Astrocyte (in vitro differentiated cells and primary cell): ENCODE results near the gene CD8B2. TPM values are rescaled to one million over a fixed set of nuclear protein-coding genes. Genes with fewer than 3 reads are reported as not detected.
A peak's percentile ranks its signal among the peaks of the same experiment; 100 is the strongest.
"Not testable (repeated sequence)": the region's sequence is repeated elsewhere in the genome, so short reads cannot be mapped to it uniquely, and the experiment has no call there.

Source experiments
- DNase-seq: peaks from one replicate; pipeline ENCODE4 v3.0.0-alpha.2; 2010; ENCODE audit warnings: low read depth
- FAIRE-seq: peaks from 2 replicates; lab custom pipeline; 2011; peaks lifted over from hg19 to GRCh38; lab: Jason Lieb, UNC
- H2AFZ ChIP-seq: 2 replicates; pipeline ENCODE4 v1.6.0; 2012; ENCODE audit warnings: low read depth, low read length, inconsistent platforms
- H3K27ac ChIP-seq: 2 replicates; pipeline ENCODE4 v1.5.1; 2011; ENCODE audit warnings: low read depth, low read length, inconsistent platforms
- H3K27me3 ChIP-seq: 2 replicates; pipeline ENCODE4 v1.6.0; 2011; ENCODE audit warnings: low read length, inconsistent platforms; ENCODE audit not compliant: insufficient read depth
- H3K36me3 ChIP-seq: 2 replicates; pipeline ENCODE4 v1.5.1; 2011; ENCODE audit warnings: low read length, inconsistent platforms; ENCODE audit not compliant: insufficient read depth
- H3K4me1 ChIP-seq: 2 replicates; pipeline ENCODE4 v1.5.1; 2011; ENCODE audit warnings: low read length, inconsistent platforms; ENCODE audit not compliant: insufficient read depth
- H3K4me2 ChIP-seq: 2 replicates; pipeline ENCODE4 v1.6.0; 2012; ENCODE audit warnings: low read length, inconsistent platforms
- H3K4me3 ChIP-seq: 2 replicates; pipeline ENCODE4 v1.5.1; 2011; ENCODE audit warnings: low read depth, mild to moderate bottlenecking, low read length, inconsistent platforms; ENCODE audit not compliant: insufficient read depth
- H3K79me2 ChIP-seq: 2 replicates; pipeline ENCODE4 v1.6.0; 2012; ENCODE audit warnings: mild to moderate bottlenecking, low read length, inconsistent platforms; ENCODE audit not compliant: insufficient read depth
- H3K9ac ChIP-seq: 2 replicates; pipeline ENCODE4 v1.6.0; 2012; ENCODE audit warnings: mild to moderate bottlenecking, low read length, inconsistent platforms
- H3K9me3 ChIP-seq: 2 replicates; pipeline ENCODE4 v1.5.1; 2012; ENCODE audit warnings: low read depth, mild to moderate bottlenecking, low read length, inconsistent platforms; ENCODE audit not compliant: insufficient read depth
- H4K20me1 ChIP-seq: 2 replicates; pipeline ENCODE4 v1.6.0; 2012; ENCODE audit warnings: low read length, inconsistent platforms; ENCODE audit not compliant: insufficient read depth
- H3K27ac Mint-ChIP-seq: one replicate; pipeline ENCODE4 v1.8.0; 2021; ENCODE audit warnings: mild to moderate bottlenecking, mixed read lengths; ENCODE audit not compliant: unreplicated experiment
- H3K27me3 Mint-ChIP-seq: one replicate; pipeline ENCODE4 v1.8.0; 2021; ENCODE audit warnings: low read depth, mixed read lengths; ENCODE audit not compliant: unreplicated experiment
- H3K36me3 Mint-ChIP-seq: one replicate; pipeline ENCODE4 v1.8.0; 2021; ENCODE audit warnings: low read depth, mixed read lengths; ENCODE audit not compliant: unreplicated experiment
- H3K4me1 Mint-ChIP-seq: one replicate; pipeline ENCODE4 v1.8.0; 2021; ENCODE audit warnings: low read depth, mixed read lengths; ENCODE audit not compliant: unreplicated experiment
- H3K4me3 Mint-ChIP-seq: one replicate; pipeline ENCODE4 v1.8.0; 2021; ENCODE audit warnings: mild to moderate bottlenecking, moderate library complexity, mixed read lengths; ENCODE audit not compliant: unreplicated experiment
- H3K9me3 Mint-ChIP-seq: one replicate; pipeline ENCODE4 v1.8.0; 2021; ENCODE audit warnings: mild to moderate bottlenecking, mixed read lengths; ENCODE audit not compliant: unreplicated experiment
- CTCF ChIP-seq: IDR thresholded peaks from 2 replicates; pipeline ENCODE4 v1.5.1; 2011; ENCODE audit warnings: low read depth, mild to moderate bottlenecking, inconsistent platforms, low read length, moderate library complexity; ENCODE audit not compliant: insufficient read depth
- EZH2 ChIP-seq: IDR thresholded peaks from 2 replicates; pipeline ENCODE4 v1.6.1; 2012; ENCODE audit warnings: mild to moderate bottlenecking, low read length, inconsistent platforms; ENCODE audit not compliant: insufficient read depth
- total RNA-seq: library from RNA; stranded (reverse); gene quantifications from 2 replicates; pipeline ENCODE4 v1.2.1, GENCODE V29; 2021

CD8B2 gene
- total RNA-seq, 1 donor from 2014 or later, result not detected

- DNase-seq, result no peak
- H3K4me2 ChIP-seq, result no peak overlapping the region
Measured at GRCh38 chr2:106565599-106565998, 78.4 kb downstream of the CD8B2 start.

DNA sequence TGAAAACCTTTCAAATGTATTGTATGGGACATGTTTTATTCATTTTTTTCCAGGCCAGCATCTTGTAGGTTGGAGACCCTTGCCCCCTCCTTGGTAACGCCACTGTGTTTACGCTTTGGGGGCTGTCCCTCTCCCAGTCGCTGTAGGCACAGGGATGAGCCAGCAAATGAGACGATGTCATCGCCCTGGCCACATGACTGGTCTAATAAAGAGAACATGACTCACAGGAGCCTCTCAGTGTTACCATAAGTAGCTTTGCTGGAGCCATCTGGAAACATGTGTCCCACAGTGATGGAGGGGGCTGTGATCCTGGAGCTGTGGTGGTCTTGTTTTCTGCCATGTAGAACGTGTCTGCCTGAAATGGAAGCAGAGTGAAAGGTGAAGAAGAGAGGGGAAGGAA is 78.9 kb downstream of the CD8B2 start:
- H3K9me3 Mint-ChIP-seq, result peaks cover 3% of the 10 kb centered on the region
- Histone ChIP-seq H3K9me3 (no peaks in the 10 kb centered on the region), H4K20me1 (no peaks in the 10 kb centered on the region), H2AFZ (no peak overlapping the region), H3K9ac (no peak overlapping the region), H3K36me3 (no peaks in the 10 kb centered on the region), H3K27ac (no peak overlapping the region), H3K27me3 (no peaks in the 10 kb centered on the region), H3K79me2 (no peaks in the 10 kb centered on the region), H3K4me3 (no peak overlapping the region), H3K4me1 (no peaks in the 10 kb centered on the region), H3K4me2 (no peak overlapping the region)
- peaks cover 21% of the 10 kb centered on the region for H3K4me1 Mint-ChIP-seq
- no peak for TF ChIP-seq CTCF
- no peak for TF ChIP-seq EZH2
- no peak overlapping the region for H3K4me3 Mint-ChIP-seq
- FAIRE-seq (no peak), DNase-seq (no peak)
- no peaks in the 10 kb centered on the region for H3K36me3 Mint-ChIP-seq
- H3K27ac Mint-ChIP-seq, result peak overlapping the region; percentile 86
- H3K27me3 Mint-ChIP-seq, result peaks cover 16% of the 10 kb centered on the region

More at GRCh38 chr2:106565599-106565998, 78.4 kb downstream of the CD8B2 start:
- H3K9me3 Mint-ChIP-seq, result peaks cover 3% of the 10 kb centered on the region
- H3K4me1 Mint-ChIP-seq, result peaks cover 21% of the 10 kb centered on the region
- no peak overlapping the region for H3K27ac ChIP-seq
- no peaks in the 10 kb centered on the region for H3K79me2 ChIP-seq
- no peaks in the 10 kb centered on the region for H3K4me1 ChIP-seq
- H3K4me3 ChIP-seq, result no peak overlapping the region
- TF ChIP-seq EZH2 (no peak), CTCF (no peak)
- no peak for FAIRE-seq
- H4K20me1 ChIP-seq, result no peaks in the 10 kb centered on the region
- H3K4me3 Mint-ChIP-seq, result no peak overlapping the region
- no peak overlapping the region for H2AFZ ChIP-seq
- no peaks in the 10 kb centered on the region for H3K36me3 ChIP-seq
- H3K27me3 ChIP-seq, result no peaks in the 10 kb centered on the region
- peak overlapping the region; percentile 86 for H3K27ac Mint-ChIP-seq
- H3K36me3 Mint-ChIP-seq, result no peaks in the 10 kb centered on the region
- no peak overlapping the region for H3K9ac ChIP-seq
- H3K27me3 Mint-ChIP-seq, result peaks cover 19% of the 10 kb centered on the region
- no peaks in the 10 kb centered on the region for H3K9me3 ChIP-seq

DNA sequence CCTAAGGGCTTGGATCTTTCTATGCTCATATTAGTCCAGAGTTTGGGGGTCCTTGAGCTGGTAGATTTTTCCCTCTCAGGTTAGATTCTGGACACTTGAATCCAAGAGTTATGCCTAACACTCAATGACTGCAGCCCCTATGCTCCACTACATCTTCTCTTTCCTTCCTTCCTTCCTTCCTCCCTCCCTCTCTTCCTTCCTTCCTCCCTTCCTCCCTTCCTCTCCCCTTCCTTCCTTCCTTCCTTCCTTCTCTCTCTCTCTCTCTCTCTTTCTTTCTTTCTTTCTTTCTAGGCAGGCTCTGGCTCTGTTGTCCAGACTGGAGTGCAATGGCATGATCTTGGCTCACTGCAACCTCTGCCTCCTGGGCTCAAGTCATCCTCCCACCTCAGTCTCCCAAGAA is 79.3 kb downstream of the CD8B2 start:
- Mint-ChIP-seq H3K4me1 (peaks cover 21% of the 10 kb centered on the region), H3K27ac (peak overlapping the region; percentile 86), H3K27me3 (peaks cover 16% of the 10 kb centered on the region)
- H3K4me2 ChIP-seq, H3K4me1 ChIP-seq, H3K27ac ChIP-seq, H3K79me2 ChIP-seq, H3K4me3 Mint-ChIP-seq, DNase-seq, H3K36me3 ChIP-seq, H3K27me3 ChIP-seq, H3K36me3 Mint-ChIP-seq, FAIRE-seq, H4K20me1 ChIP-seq, H3K9ac ChIP-seq, H2AFZ ChIP-seq, H3K9me3 ChIP-seq, H3K4me3 ChIP-seq, H3K9me3 Mint-ChIP-seq: not testable (repeated sequence)
